ENCODE results near the gene DISP3.
A peak's percentile ranks its signal among the peaks of the same experiment; 100 is the strongest.

The DISP3 gene

GRCh38 chr1:11487196-11487751 lies 8.3 kb downstream of the DISP3 start:
- no peak for FAIRE-seq

- FAIRE-seq: no peak
Observed at GRCh38 chr1:11488201-11488770, 9.3 kb downstream of the DISP3 start.

GRCh38 chr1:11488966-11489625 lies 10.1 kb downstream of the DISP3 start:
- no peak for FAIRE-seq

GRCh38 chr1:11492235-11492634 lies 13.3 kb downstream of the DISP3 start:
- no peak for FAIRE-seq

GRCh38 chr1:11493972-11494655 lies 15.2 kb downstream of the DISP3 start:
- FAIRE-seq: no peak

- FAIRE-seq: no peak
Observed at GRCh38 chr1:11494771-11495170, 15.8 kb downstream of the DISP3 start.

DNA sequence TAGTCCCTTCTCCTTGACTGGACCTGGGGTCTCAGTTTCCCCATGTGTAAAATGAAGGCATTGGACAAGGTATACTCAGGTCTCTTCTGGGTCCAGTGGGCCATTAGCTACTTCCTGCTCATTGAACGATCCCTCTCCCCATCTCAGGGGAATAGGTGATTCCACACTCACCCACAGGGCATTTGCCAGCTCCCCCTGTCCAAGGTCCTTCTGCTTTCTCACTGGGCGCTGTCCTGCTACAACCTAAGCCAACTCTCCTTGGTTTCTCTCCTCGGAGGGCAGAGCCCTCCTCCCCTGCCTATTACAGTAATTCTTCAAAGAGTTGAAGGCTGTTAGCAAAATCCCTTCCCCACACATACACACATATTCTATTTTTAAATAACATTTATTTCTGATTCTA lies 16.6 kb downstream of the DISP3 start:
- FAIRE-seq: no peak

DNA sequence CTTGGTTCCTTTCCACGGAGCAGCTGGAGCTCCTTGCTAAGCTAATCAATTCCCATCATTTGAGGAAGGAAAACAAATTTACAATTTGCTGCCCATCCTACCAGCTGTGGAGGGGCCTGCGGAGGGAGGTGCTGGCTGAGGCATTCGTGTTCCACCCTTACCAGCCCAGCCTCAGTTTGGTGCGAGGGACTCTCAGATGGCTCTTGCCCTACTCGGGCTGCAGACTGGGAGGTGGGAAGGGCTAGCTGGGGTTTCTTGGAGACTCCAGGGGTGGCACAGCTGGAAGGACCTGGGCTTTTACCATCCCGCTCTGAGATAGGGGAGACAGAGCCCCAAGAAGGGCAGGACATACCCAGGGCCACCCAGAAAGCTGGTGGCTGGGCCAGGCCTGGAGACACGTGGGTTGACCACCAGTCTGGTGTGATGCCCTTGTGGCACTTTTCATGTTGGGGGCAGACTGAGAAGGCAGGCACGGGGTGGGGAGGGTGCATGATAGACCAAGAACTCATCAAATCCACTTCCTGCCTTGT lies 17.7 kb downstream of the DISP3 start:
- FAIRE-seq: no peak

GRCh38 chr1:11498956-11499594 lies 20.1 kb downstream of the DISP3 start:
- no peak for FAIRE-seq

GRCh38 chr1:11499601-11500331 lies 20.8 kb downstream of the DISP3 start:
- FAIRE-seq: no peak

DNA sequence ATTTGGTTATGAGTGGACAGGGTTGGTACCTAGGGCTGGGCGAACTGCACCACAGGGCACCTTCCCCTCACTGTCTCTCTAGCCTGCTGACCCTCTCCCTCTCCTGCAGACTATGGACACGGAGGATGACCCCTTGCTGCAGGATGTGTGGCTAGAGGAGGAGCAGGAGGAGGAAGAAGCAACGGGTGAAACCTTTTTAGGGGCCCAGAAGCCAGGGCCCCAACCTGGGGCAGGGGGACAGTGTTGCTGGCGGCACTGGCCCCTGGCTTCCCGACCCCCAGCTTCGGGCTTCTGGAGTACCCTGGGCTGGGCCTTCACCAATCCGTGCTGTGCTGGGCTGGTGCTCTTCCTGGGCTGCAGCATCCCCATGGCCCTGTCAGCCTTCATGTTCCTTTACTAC lies 21.9 kb downstream of the DISP3 start:
- no peak for FAIRE-seq

DNA sequence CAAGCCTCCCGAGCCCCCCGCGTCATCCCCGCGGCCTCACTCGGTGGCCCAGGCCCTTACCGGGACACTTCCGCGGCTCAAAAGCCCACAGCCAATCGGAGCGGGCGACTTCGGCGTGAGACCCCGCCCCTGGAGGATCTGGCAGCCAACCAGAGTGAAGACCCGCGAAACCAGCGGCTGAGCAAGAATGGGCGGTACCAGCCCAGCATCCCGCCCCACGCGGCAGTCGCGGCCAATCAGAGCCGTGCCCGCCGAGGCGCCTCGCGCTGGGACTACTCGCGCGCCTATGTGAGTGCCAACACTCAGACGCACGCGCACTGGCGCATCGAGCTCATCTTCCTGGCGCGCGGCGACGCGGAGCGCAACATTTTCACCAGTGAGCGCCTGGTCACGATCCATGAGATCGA lies 22.5 kb downstream of the DISP3 start:
- FAIRE-seq: no peak

- no peak for FAIRE-seq
Observed at GRCh38 chr1:11501906-11502485, 23.0 kb downstream of the DISP3 start.

DNA sequence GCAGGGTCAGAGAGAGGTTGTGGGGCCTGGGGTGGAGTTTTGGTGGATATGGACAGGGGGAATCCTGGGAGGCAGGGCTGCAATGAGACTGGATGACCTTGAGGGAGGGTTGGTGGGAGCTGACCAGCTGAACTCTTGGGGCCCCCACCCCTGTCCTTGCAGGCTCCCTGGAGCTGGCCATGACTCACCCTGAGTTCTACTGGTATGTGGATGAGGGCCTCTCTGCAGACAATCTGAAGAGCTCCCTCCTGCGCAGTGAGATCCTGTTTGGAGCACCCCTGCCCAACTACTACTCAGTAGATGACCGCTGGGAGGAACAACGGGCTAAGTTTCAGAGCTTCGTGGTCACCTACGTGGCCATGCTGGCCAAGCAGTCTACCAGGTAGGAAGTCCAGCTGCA lies 23.6 kb downstream of the DISP3 start:
- no peak for FAIRE-seq

GRCh38 chr1:11504599-11504998 lies 25.6 kb downstream of the DISP3 start:
- no peak for FAIRE-seq

- FAIRE-seq: peak; percentile 83
Observed at GRCh38 chr1:11505591-11506538, 26.9 kb downstream of the DISP3 start.

GRCh38 chr1:11507309-11507708 lies 28.4 kb downstream of the DISP3 start:
- FAIRE-seq: no peak

GRCh38 chr1:11513681-11514080 lies 34.7 kb downstream of the DISP3 start:
- no peak for FAIRE-seq

DNA sequence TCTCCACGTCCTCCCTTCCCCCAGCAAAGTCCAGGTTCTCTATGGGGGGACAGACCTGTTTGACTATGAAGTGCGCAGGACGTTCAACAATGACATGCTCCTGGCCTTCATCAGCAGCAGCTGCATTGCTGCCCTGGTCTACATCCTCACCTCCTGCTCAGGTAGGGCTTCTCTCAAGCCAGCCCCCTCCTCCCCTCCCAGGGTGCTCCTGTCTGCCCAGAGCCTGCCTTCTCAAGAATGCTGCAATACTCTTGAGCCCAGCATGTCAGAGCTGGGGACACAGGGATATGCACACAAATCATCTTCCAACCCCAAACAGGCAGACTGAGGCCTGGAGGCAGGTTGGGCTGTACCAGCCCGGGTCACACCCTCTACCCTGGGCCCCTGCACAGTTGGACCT lies 35.4 kb downstream of the DISP3 start:
- no peak for FAIRE-seq

DNA sequence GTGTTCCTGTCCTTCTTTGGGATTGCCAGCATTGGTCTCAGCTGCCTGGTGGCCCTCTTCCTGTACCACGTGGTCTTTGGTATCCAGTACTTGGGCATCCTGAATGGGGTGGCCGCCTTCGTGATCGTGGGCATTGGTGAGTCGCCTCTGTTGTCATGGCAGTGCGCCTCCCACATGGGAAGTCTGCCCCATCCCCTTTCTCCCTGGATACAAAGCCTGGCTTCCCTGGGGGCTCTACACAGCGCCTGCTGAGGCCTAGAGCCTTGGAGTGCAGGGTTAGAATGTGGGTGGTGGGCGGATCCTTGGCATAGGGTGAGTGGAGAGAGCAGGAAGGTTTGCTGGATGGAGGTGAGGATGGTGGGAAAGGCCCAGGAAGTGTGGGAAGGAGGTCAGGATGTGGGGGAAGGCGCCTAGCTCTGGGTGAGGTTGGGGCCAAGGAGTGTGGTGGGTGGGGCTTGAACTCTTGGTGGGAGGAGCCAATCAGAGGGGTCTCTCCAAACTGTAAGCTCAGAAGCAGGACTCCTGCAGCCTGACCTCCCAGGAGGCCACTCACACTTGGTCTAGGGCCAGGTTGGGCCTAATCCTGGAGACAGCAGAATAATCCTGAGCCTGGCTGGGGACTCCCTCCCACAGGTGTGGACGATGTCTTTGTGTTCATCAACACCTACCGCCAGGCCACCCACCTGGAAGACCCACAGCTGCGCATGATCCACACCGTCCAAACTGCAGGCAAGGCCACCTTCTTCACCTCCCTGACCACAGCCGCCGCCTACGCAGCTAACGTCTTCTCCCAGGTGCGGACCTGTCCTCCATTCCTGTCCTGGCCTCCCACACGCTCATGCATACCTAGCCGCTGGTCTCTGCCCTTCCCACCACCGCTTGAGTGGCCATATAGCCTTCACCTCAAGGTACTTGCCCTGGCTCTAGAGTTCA lies 36.7 kb downstream of the DISP3 start:
- no peak for FAIRE-seq
